Mesenchymal stem cell (in vitro differentiated cells and primary cell): ENCODE measurements around the gene MRGPRF.

Experiments
- DNase-seq: peaks from one replicate; pipeline ENCODE4 v3.0.0-alpha.2; 2013
- H2AFZ ChIP-seq: one replicate; pipeline ENCODE4 v1.6.1; 2013; ENCODE audit warnings: low read depth, mild to moderate bottlenecking, control low read depth, inconsistent platforms, low read length, moderate library complexity
- H2AK5ac ChIP-seq: 2 replicates; pipeline ENCODE4 v1.6.1; 2013; ENCODE audit warnings: low read length, moderate library complexity, mild to moderate bottlenecking, inconsistent platforms; ENCODE audit not compliant: severe bottlenecking
- H2BK120ac ChIP-seq: one replicate; pipeline ENCODE4 v1.6.1; 2013; ENCODE audit warnings: low read depth, mild to moderate bottlenecking, inconsistent platforms, low read length, moderate library complexity
- H2BK12ac ChIP-seq, 2 experiments: one replicate each; pipeline ENCODE4 v1.6.1; 2013; ENCODE audit warnings: inconsistent platforms in 2 of 2, low read length in 2 of 2, mild to moderate bottlenecking in 2 of 2, moderate library complexity in 2 of 2, control low read depth in 1 of 2
- H2BK15ac ChIP-seq: one replicate; pipeline ENCODE4 v1.6.1; 2013; ENCODE audit warnings: mild to moderate bottlenecking, low read depth, inconsistent platforms; ENCODE audit not compliant: poor library complexity, severe bottlenecking
- H2BK5ac ChIP-seq: 2 replicates; pipeline ENCODE4 v1.6.1; 2013; ENCODE audit warnings: low read depth, mild to moderate bottlenecking, low read length, control low read depth, inconsistent platforms; ENCODE audit not compliant: poor library complexity, severe bottlenecking
- H3K14ac ChIP-seq, 2 experiments: one replicate each; pipeline ENCODE4 v1.6.1; 2013; ENCODE audit warnings: inconsistent platforms in 2 of 2, low read length in 2 of 2, control low read depth in 1 of 2, mild to moderate bottlenecking in 1 of 2, moderate library complexity in 1 of 2
- H3K18ac ChIP-seq, 2 experiments: one replicate each; pipeline ENCODE4 v1.6.1; 2013; ENCODE audit warnings: inconsistent platforms in 2 of 2, low read length in 2 of 2, control low read depth in 1 of 2, low read depth in 1 of 2, mild to moderate bottlenecking in 1 of 2
- H3K23ac ChIP-seq, 2 experiments: one replicate each; pipeline ENCODE4 v1.6.1; 2013; ENCODE audit warnings: inconsistent platforms in 2 of 2, low read length in 2 of 2, mild to moderate bottlenecking in 2 of 2, moderate library complexity in 2 of 2, control low read depth in 1 of 2
- H3K27ac ChIP-seq: 2 replicates; pipeline ENCODE4 v1.5.1; 2013; ENCODE audit warnings: mild to moderate bottlenecking, moderate library complexity, low read length, control low read depth, inconsistent platforms; ENCODE audit not compliant: poor library complexity, severe bottlenecking
- H3K27me3 ChIP-seq, 2 experiments: 2 replicates each; pipeline versions ENCODE4 v1.6.1 to v1.7.0; 2013; ENCODE audit warnings: low read length in 2 of 2, mild to moderate bottlenecking in 2 of 2, moderate library complexity in 2 of 2, control low read depth in 1 of 2, inconsistent platforms in 1 of 2; ENCODE audit not compliant: control insufficient read depth in 1 of 2, insufficient read depth in 1 of 2
- H3K36me3 ChIP-seq, 2 experiments: 2 replicates each; pipeline versions ENCODE4 v1.6.1 to v1.7.0; 2013; ENCODE audit warnings: low read length in 2 of 2, control low read depth in 1 of 2, inconsistent platforms in 1 of 2, low read depth in 1 of 2, mild to moderate bottlenecking in 1 of 2; ENCODE audit not compliant: insufficient read depth in 2 of 2, control insufficient read depth in 1 of 2
- H3K4ac ChIP-seq, 2 experiments: one replicate each; pipeline ENCODE4 v1.6.1; 2013; ENCODE audit warnings: inconsistent platforms in 2 of 2, low read length in 2 of 2, mild to moderate bottlenecking in 2 of 2, moderate library complexity in 2 of 2, control low read depth in 1 of 2, low read depth in 1 of 2
- H3K4me1 ChIP-seq: 2 replicates; pipeline ENCODE4 v1.6.1; 2013; ENCODE audit warnings: low read depth, low read length, control low read depth; ENCODE audit not compliant: control insufficient read depth, insufficient read depth
- H3K4me2 ChIP-seq: 2 replicates; pipeline ENCODE4 v1.6.1; 2013; ENCODE audit warnings: low read length, mild to moderate bottlenecking, inconsistent platforms; ENCODE audit not compliant: poor library complexity, severe bottlenecking
- H3K4me3 ChIP-seq, 2 experiments: 2 replicates each; pipeline versions ENCODE4 v1.5.1 to v1.7.0; 2013; ENCODE audit warnings: low read length in 2 of 2, mild to moderate bottlenecking in 2 of 2, control low read depth in 1 of 2, low read depth in 1 of 2; ENCODE audit not compliant: insufficient read depth in 1 of 2
- H3K79me1 ChIP-seq: replicated peaks from 2 replicates; pipeline ENCODE4 v1.6.1; 2013; ENCODE audit warnings: mild to moderate bottlenecking, control low read depth, low read length, inconsistent platforms; ENCODE audit not compliant: poor library complexity, severe bottlenecking
- H3K9ac ChIP-seq: 2 replicates; pipeline ENCODE4 v1.7.0; 2013; ENCODE audit warnings: mild to moderate bottlenecking, low read length, moderate library complexity
- H3K9me3 ChIP-seq: 2 replicates; pipeline ENCODE4 v1.7.0; 2013; ENCODE audit warnings: mild to moderate bottlenecking, low read length; ENCODE audit not compliant: control insufficient read depth
- H4K8ac ChIP-seq: one replicate; pipeline ENCODE4 v1.6.1; 2013; ENCODE audit warnings: inconsistent platforms, mild to moderate bottlenecking, low read length, moderate library complexity
- H4K91ac ChIP-seq: one replicate; pipeline ENCODE4 v1.6.1; 2013; ENCODE audit warnings: mild to moderate bottlenecking, low read length, inconsistent platforms
- WGBS: methylation state at CpG from one replicate; pipeline ENCODE4 v1.1.7; 2013; ENCODE audit warnings: mixed read lengths; 5-methylcytosine and 5-hydroxymethylcytosine counted together

The MRGPRF gene

GRCh38 chr11:68959465-68960293 is 53.4 kb downstream of the MRGPRF start:
- no peak overlapping the region for H2BK12ac ChIP-seq
- H3K27me3 ChIP-seq, result peaks cover 11 to 27% of the 10 kb centered on the region in 2 experiments
- H3K4ac ChIP-seq, result no peak overlapping the region
- no peak overlapping the region for H3K23ac ChIP-seq
- no peak overlapping the region for H2BK5ac ChIP-seq
- no peak overlapping the region for H4K91ac ChIP-seq
- WGBS, result 87% methylated on average over 31 of the region's 31 CpGs
- H2AK5ac ChIP-seq, result no peak overlapping the region
- no peak overlapping the region for H2BK15ac ChIP-seq
- no peak overlapping the region for H3K4me2 ChIP-seq
- H3K14ac ChIP-seq, result no peak overlapping the region
- H4K8ac ChIP-seq, result no peak overlapping the region
- H3K79me1 ChIP-seq, result no peaks in the 10 kb centered on the region
- H3K9ac ChIP-seq, result no peak overlapping the region
- DNase-seq, result no peak
- H3K18ac ChIP-seq, result no peak overlapping the region
- no peak overlapping the region for H2BK120ac ChIP-seq
- H3K9me3 ChIP-seq, result no peaks in the 10 kb centered on the region
- peaks cover 5% of the 10 kb centered on the region for H3K4me1 ChIP-seq
- H3K4me3 ChIP-seq, result no peak overlapping the region
- no peak overlapping the region for H2AFZ ChIP-seq
- H3K27ac ChIP-seq, result no peak overlapping the region
- no peaks in the 10 kb centered on the region for H3K36me3 ChIP-seq

GRCh38 chr11:68958211-68958610 is 54.8 kb downstream of the MRGPRF start:
- Histone ChIP-seq H3K36me3 (no peaks in the 10 kb centered on the region), H4K8ac (no peak overlapping the region), H3K9ac (no peak overlapping the region), H3K4me3 (no peak overlapping the region), H3K4ac (no peak overlapping the region), H2AFZ (no peak overlapping the region), H2BK15ac (no peak overlapping the region), H2BK12ac (no peak overlapping the region), H2AK5ac (no peak overlapping the region), H3K79me1 (no peaks in the 10 kb centered on the region), H3K14ac (no peak overlapping the region), H3K18ac (no peak overlapping the region), H3K9me3 (no peaks in the 10 kb centered on the region), H3K27me3 (peaks cover 11 to 16% of the 10 kb centered on the region in 2 experiments), H2BK5ac (no peak overlapping the region), H3K23ac (no peak overlapping the region), H4K91ac (no peak overlapping the region), H3K4me1 (peaks cover 5% of the 10 kb centered on the region), H3K27ac (no peak overlapping the region), H2BK120ac (no peak overlapping the region), H3K4me2 (no peak overlapping the region)
- 82% methylated on average over 7 of the region's 9 CpGs for WGBS
- DNase-seq, result no peak

GRCh38 chr11:68956547-68957254 is 56.3 kb downstream of the MRGPRF start:
- H4K8ac ChIP-seq, result no peak overlapping the region
- no peak overlapping the region for H2BK5ac ChIP-seq
- H3K18ac ChIP-seq, result no peak overlapping the region
- no peak overlapping the region for H2AFZ ChIP-seq
- 94% methylated on average over 9 of the region's 12 CpGs for WGBS
- H3K23ac ChIP-seq, result no peak overlapping the region
- H3K27me3 ChIP-seq, result peaks cover 11 to 16% of the 10 kb centered on the region in 2 experiments
- no peaks in the 10 kb centered on the region for H3K79me1 ChIP-seq
- no peak overlapping the region for H3K4ac ChIP-seq
- no peaks in the 10 kb centered on the region for H3K9me3 ChIP-seq
- H3K4me2 ChIP-seq, result no peak overlapping the region
- H3K27ac ChIP-seq, result no peak overlapping the region
- H3K4me3 ChIP-seq, result no peak overlapping the region
- no peak overlapping the region for H3K14ac ChIP-seq
- DNase-seq, result no peak
- H2BK120ac ChIP-seq, result no peak overlapping the region
- H2AK5ac ChIP-seq, result no peak overlapping the region
- H3K9ac ChIP-seq, result no peak overlapping the region
- H3K36me3 ChIP-seq, result no peaks in the 10 kb centered on the region
- no peak overlapping the region for H2BK12ac ChIP-seq
- H3K4me1 ChIP-seq, result peaks cover 5% of the 10 kb centered on the region
- H2BK15ac ChIP-seq, result no peak overlapping the region
- no peak overlapping the region for H4K91ac ChIP-seq

- Histone ChIP-seq H3K27me3 (peaks cover 10 to 16% of the 10 kb centered on the region in 2 experiments), H3K14ac (peak overlapping the region in 1 of 2 experiments; percentile 33), H3K23ac (no peak overlapping the region), H3K9me3 (no peaks in the 10 kb centered on the region), H2BK15ac (no peak overlapping the region), H4K8ac (no peak overlapping the region), H3K36me3 (no peaks in the 10 kb centered on the region), H4K91ac (no peak overlapping the region), H3K18ac (no peak overlapping the region), H3K4me2 (no peak overlapping the region), H3K4me3 (no peak overlapping the region), H3K27ac (no peak overlapping the region), H2AFZ (no peak overlapping the region), H2BK120ac (no peak overlapping the region), H3K4ac (no peak overlapping the region), H3K4me1 (peaks cover 5% of the 10 kb centered on the region), H2AK5ac (no peak overlapping the region), H3K9ac (no peak overlapping the region), H3K79me1 (no peaks in the 10 kb centered on the region), H2BK5ac (no peak overlapping the region), H2BK12ac (no peak overlapping the region)
- WGBS, result 43% methylated on average over 6 of the region's 12 CpGs
- no peak for DNase-seq
Measured at GRCh38 chr11:68956142-68956541, 56.9 kb downstream of the MRGPRF start.
